ENCODE measurements around the gene SERPINB1. TPM values are rescaled to one million over a fixed set of nuclear protein-coding genes. Genes with fewer than 3 reads are reported as not detected.

SERPINB1 gene
- total and polyA plus RNA-seq, 9 of the 15 experiments (the other 6 are each of a cell fraction or from before 2014, with no cell fraction given), result 33.9 to 108 (median 63.8) TPM

DNA sequence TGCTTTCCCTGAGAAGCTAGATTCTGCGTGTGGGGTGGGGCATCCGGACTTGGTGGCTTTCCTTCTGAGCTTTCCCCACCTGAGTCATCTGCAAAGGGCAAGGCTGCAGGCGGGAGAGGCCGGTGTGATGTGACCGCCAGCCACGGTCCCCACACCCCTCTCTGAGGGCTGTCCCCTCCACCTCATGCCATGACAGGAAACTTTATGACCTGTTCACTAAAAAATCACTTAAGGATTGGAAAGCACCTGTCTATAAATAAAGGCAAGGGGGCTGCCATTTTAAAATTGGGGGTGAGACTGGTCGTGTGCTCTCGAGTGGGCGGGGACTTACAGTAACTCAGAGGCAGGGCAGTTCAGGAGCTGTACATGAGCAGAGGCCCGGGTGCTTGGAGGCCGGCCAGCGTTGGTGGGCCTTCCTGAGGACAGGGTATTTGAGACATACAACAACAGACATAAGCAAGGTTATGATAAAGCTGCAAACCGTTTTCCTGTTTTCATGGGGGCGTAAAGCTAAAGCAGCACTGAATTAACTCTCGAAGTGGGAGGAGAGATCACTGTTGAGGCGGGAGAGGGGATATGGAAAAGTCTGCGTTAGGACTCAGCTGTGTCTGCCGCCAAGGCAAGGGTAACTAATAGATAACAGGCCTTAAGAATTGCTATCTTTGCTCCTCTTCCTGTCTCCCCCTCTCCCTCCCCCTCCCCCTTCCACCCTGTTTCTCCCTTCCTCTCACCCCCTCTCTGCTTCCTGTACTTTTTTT is 16.1 kb upstream of the SERPINB1 start (continued):
- TF ChIP-seq ZNF583 (CRISPR knock-in tag; IDR thresholded peaks at IDR 0.05) (peak; percentile 71; the same call in 1 of the 2 replicates), ZNF197 (CRISPR knock-in tag; IDR thresholded peaks at IDR 0.05; ENCODE audit: low read depth) (no peak), MTA2 (IDR thresholded peaks at IDR 0.05; ENCODE audit: low read depth) (peak; percentile 41; the same call in 1 of the 2 replicates), FOS (IDR thresholded peaks at IDR 0.05; ENCODE audit: extremely low read depth, insufficient read length) (no peak), PTTG1 (tag; IDR thresholded peaks at IDR 0.05; ENCODE audit: low read depth) (0 out of 2 replicates have a peak, but pooled peaks have one; percentile 33), CBX8 (IDR thresholded peaks at IDR 0.05; ENCODE audit: borderline replicate concordance, extremely low read depth, low read depth, low read length, poor library complexity, severe bottlenecking) (no peak), HOXB6 (CRISPR knock-in tag; IDR thresholded peaks at IDR 0.05; ENCODE audit: borderline replicate concordance) (no peak), RB1 (IDR thresholded peaks at IDR 0.05; ENCODE audit: low read depth) (no peak; the same call in 1 of the 2 replicates), SNIP1 (IDR thresholded peaks at IDR 0.05; ENCODE audit: low read depth) (no peak), ZNF76 (CRISPR knock-in tag; IDR thresholded peaks at IDR 0.05; ENCODE audit: borderline replicate concordance) (no peak; the same call in 1 of the 2 replicates), NFIX (CRISPR knock-in tag; IDR thresholded peaks at IDR 0.05; ENCODE audit: low read depth) (0 out of 2 replicates have a peak, but pooled peaks have one; percentile 20), CC2D1A (IDR thresholded peaks at IDR 0.05) (peak; percentile 54; the same call in 1 of the 2 replicates)
- TF ChIP-seq, protein P1, sequence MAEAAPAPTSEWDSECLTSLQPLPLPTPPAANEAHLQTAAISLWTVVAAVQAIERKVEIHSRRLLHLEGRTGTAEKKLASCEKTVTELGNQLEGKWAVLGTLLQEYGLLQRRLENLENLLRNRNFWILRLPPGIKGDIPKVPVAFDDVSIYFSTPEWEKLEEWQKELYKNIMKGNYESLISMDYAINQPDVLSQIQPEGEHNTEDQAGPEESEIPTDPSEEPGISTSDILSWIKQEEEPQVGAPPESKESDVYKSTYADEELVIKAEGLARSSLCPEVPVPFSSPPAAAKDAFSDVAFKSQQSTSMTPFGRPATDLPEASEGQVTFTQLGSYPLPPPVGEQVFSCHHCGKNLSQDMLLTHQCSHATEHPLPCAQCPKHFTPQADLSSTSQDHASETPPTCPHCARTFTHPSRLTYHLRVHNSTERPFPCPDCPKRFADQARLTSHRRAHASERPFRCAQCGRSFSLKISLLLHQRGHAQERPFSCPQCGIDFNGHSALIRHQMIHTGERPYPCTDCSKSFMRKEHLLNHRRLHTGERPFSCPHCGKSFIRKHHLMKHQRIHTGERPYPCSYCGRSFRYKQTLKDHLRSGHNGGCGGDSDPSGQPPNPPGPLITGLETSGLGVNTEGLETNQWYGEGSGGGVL (CRISPR knock-in tag; IDR thresholded peaks at IDR 0.05), result no peak
- TF ChIP-seq, protein P2, sequence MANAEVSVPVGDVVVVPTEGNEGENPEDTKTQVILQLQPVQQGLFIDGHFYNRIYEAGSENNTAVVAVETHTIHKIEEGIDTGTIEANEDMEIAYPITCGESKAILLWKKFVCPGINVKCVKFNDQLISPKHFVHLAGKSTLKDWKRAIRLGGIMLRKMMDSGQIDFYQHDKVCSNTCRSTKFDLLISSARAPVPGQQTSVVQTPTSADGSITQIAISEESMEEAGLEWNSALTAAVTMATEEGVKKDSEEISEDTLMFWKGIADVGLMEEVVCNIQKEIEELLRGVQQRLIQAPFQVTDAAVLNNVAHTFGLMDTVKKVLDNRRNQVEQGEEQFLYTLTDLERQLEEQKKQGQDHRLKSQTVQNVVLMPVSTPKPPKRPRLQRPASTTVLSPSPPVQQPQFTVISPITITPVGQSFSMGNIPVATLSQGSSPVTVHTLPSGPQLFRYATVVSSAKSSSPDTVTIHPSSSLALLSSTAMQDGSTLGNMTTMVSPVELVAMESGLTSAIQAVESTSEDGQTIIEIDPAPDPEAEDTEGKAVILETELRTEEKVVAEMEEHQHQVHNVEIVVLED (CRISPR knock-in tag; IDR thresholded peaks at IDR 0.05), result no peak
- TF ChIP-seq, protein P3, sequence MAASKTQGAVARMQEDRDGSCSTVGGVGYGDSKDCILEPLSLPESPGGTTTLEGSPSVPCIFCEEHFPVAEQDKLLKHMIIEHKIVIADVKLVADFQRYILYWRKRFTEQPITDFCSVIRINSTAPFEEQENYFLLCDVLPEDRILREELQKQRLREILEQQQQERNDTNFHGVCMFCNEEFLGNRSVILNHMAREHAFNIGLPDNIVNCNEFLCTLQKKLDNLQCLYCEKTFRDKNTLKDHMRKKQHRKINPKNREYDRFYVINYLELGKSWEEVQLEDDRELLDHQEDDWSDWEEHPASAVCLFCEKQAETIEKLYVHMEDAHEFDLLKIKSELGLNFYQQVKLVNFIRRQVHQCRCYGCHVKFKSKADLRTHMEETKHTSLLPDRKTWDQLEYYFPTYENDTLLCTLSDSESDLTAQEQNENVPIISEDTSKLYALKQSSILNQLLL (CRISPR knock-in tag; IDR thresholded peaks at IDR 0.05; ENCODE audit: borderline replicate concordance), result no peak
- TF ChIP-seq, protein P4, sequence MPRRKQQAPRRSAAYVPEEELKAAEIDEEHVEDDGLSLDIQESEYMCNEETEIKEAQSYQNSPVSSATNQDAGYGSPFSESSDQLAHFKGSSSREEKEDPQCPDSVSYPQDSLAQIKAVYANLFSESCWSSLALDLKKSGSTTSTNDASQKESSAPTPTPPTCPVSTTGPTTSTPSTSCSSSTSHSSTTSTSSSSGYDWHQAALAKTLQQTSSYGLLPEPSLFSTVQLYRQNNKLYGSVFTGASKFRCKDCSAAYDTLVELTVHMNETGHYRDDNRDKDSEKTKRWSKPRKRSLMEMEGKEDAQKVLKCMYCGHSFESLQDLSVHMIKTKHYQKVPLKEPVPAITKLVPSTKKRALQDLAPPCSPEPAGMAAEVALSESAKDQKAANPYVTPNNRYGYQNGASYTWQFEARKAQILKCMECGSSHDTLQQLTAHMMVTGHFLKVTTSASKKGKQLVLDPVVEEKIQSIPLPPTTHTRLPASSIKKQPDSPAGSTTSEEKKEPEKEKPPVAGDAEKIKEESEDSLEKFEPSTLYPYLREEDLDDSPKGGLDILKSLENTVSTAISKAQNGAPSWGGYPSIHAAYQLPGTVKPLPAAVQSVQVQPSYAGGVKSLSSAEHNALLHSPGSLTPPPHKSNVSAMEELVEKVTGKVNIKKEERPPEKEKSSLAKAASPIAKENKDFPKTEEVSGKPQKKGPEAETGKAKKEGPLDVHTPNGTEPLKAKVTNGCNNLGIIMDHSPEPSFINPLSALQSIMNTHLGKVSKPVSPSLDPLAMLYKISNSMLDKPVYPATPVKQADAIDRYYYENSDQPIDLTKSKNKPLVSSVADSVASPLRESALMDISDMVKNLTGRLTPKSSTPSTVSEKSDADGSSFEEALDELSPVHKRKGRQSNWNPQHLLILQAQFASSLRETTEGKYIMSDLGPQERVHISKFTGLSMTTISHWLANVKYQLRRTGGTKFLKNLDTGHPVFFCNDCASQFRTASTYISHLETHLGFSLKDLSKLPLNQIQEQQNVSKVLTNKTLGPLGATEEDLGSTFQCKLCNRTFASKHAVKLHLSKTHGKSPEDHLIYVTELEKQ (CRISPR knock-in tag; IDR thresholded peaks at IDR 0.05), result no peak
